GM19023 (cell line): ENCODE data around the gene ZFP36L1.

ENCODE experiments used
- ATAC-seq: cut with Tn5 transposase; IDR thresholded peaks from one replicate; pipeline ENCODE4 v1.9.1; 2021; ENCODE audit warnings: mild to moderate bottlenecking, moderate library complexity; ENCODE audit not compliant: unreplicated experiment

Gene ZFP36L1

GRCh38 chr14:68796418-68797101, 3.7 kb upstream of the ZFP36L1 start:
- no peak for ATAC-seq

- peak; percentile 46 for ATAC-seq
These were observed 2.9 kb upstream of the ZFP36L1 start for GRCh38 chr14:68795597-68796417.

- no peak for ATAC-seq
These were observed 2.2 kb upstream of the ZFP36L1 start for GRCh38 chr14:68794851-68795596.

- no peak for ATAC-seq
These were observed 1.4 kb upstream of the ZFP36L1 start for GRCh38 chr14:68794130-68794850.

- no peak for ATAC-seq
These were observed 865 bp upstream of the ZFP36L1 start for GRCh38 chr14:68793734-68794129.

- no peak for ATAC-seq
These were observed 239 bp downstream of the ZFP36L1 start for GRCh38 chr14:68792678-68792978.

GRCh38 chr14:68791902-68792677, 777 bp downstream of the ZFP36L1 start:
- ATAC-seq, result no peak

GRCh38 chr14:68791078-68791901, 1.6 kb downstream of the ZFP36L1 start:
- no peak for ATAC-seq

GRCh38 chr14:68790644-68791077, 2.2 kb downstream of the ZFP36L1 start:
- ATAC-seq, result no peak

- ATAC-seq, result no peak
These were observed 2.8 kb downstream of the ZFP36L1 start for GRCh38 chr14:68789821-68790643.

- no peak for ATAC-seq
These were observed 3.7 kb downstream of the ZFP36L1 start for GRCh38 chr14:68788996-68789820.

GRCh38 chr14:68788275-68788995, 4.4 kb downstream of the ZFP36L1 start:
- ATAC-seq, result no peak

GRCh38 chr14:68787092-68787992, 5.5 kb downstream of the ZFP36L1 start:
- ATAC-seq, result no peak

GRCh38 chr14:68786491-68787091, 6.3 kb downstream of the ZFP36L1 start:
- no peak for ATAC-seq
